ENCODE measurements around the gene RNPS1. TPM values are rescaled to one million over a fixed set of nuclear protein-coding genes. Genes with fewer than 3 reads are reported as not detected.

The RNPS1 gene
- polyA plus RNA-seq, 3 donors, result 176 to 191 (median 186) TPM

GRCh38 chr16:2216330-2216729 is 51.6 kb downstream of the RNPS1 start:
- no peak for DNase-seq (ENCODE audit: low read depth in 3 of 3, low spot score in 2 of 3)

- no peak for DNase-seq (ENCODE audit: low read depth in 3 of 3, low spot score in 2 of 3)
Observed at GRCh38 chr16:2214719-2214968, 53.3 kb downstream of the RNPS1 start, which contains the start of gene PGP. Gene PGP (minus strand): TSS chr16:2214840. CDS start chr16:2214777, 63 bp downstream.

- no peak for DNase-seq (ENCODE audit: low read depth in 3 of 3, low spot score in 2 of 3)
Observed at GRCh38 chr16:2213817-2214718, 53.9 kb downstream of the RNPS1 start.

- DNase-seq (ENCODE audit: low read depth in 3 of 3, low spot score in 2 of 3), result no peak
Observed at GRCh38 chr16:2212362-2213324, 55.3 kb downstream of the RNPS1 start.

- no peak for DNase-seq (ENCODE audit: low read depth in 3 of 3, low spot score in 2 of 3)
Observed at GRCh38 chr16:2211923-2212347, 56.0 kb downstream of the RNPS1 start.

GRCh38 chr16:2210386-2211365 is 57.2 kb downstream of the RNPS1 start, which contains the start of gene BRICD5:
Gene BRICD5 (minus strand): TSS chr16:2210863. CDS start chr16:2210833, 30 bp downstream.
- no peak for DNase-seq (ENCODE audit: low read depth in 3 of 3, low spot score in 2 of 3)

GRCh38 chr16:2210009-2210332 is 58.0 kb downstream of the RNPS1 start:
- no peak for DNase-seq (ENCODE audit: low read depth in 3 of 3, low spot score in 2 of 3)

- DNase-seq (ENCODE audit: low read depth in 3 of 3, low spot score in 2 of 3), result no peak
Observed at GRCh38 chr16:2209258-2210008, 58.5 kb downstream of the RNPS1 start.

- DNase-seq (ENCODE audit: low read depth in 3 of 3, low spot score in 2 of 3), result no peak
Observed at GRCh38 chr16:2208772-2209171, 59.2 kb downstream of the RNPS1 start.

- no peak for DNase-seq (ENCODE audit: low read depth in 3 of 3, low spot score in 2 of 3)
Observed at GRCh38 chr16:2208308-2208707, 59.6 kb downstream of the RNPS1 start.

GRCh38 chr16:2207872-2208271 is 60.1 kb downstream of the RNPS1 start:
- no peak for DNase-seq (ENCODE audit: low read depth in 3 of 3, low spot score in 2 of 3)

GRCh38 chr16:2206780-2207433 is 61.0 kb downstream of the RNPS1 start:
- no peak for DNase-seq (ENCODE audit: low read depth in 3 of 3, low spot score in 2 of 3)

GRCh38 chr16:2206420-2206779 is 61.5 kb downstream of the RNPS1 start:
- no peak for DNase-seq (ENCODE audit: low read depth in 3 of 3, low spot score in 2 of 3)

- no peak for DNase-seq (ENCODE audit: low read depth in 3 of 3, low spot score in 2 of 3)
Observed at GRCh38 chr16:2205967-2206313, 62.0 kb downstream of the RNPS1 start.

GRCh38 chr16:2205104-2205966 is 62.6 kb downstream of the RNPS1 start, which contains the start of gene MLST8:
Gene MLST8 (plus strand): TSS chr16:2205454. CDS start chr16:2206086, 632 bp downstream.
- peak in 2 of 3 donors; percentile 76 to 77 for DNase-seq (ENCODE audit: low read depth in 3 of 3, low spot score in 2 of 3)

- no peak for DNase-seq (ENCODE audit: low read depth in 3 of 3, low spot score in 2 of 3)
Observed at GRCh38 chr16:2204416-2205103, 63.4 kb downstream of the RNPS1 start.
